ENCODE results near the gene CARD10.

DNA sequence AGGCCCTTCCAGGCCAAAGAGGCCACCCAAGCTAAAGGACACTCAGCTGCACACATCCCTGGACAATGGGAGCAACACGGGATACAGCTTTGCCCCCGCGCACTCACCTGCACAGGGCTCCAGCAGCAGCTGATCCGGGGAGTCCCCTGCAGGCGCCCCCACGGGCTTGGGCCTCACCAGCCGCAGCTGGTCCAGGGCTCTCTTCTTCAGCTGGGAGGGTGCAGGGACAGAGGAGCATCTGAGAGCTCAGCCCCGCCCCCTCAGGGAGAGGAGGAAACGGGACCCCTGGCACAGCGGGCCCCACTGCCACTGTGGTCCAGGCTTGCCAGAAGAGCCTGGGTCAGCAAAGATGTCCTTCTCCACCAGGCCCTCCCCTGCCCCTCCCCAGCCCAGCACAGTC lies 25.2 kb downstream of the CARD10 start:
- TF ChIP-seq POLR2AphosphoS5 (IDR thresholded peaks at IDR 0.05; ENCODE audit: low read depth, low read length) (no peak), POLR2A (IDR thresholded peaks at IDR 0.05; ENCODE audit: low read depth, low read length) (no peak)
